ENCODE results near the gene PROC.
"Not testable (repeated sequence)": the region's sequence is repeated elsewhere in the genome, so short reads cannot be mapped to it uniquely, and the experiment has no call there.

PROC gene

DNA sequence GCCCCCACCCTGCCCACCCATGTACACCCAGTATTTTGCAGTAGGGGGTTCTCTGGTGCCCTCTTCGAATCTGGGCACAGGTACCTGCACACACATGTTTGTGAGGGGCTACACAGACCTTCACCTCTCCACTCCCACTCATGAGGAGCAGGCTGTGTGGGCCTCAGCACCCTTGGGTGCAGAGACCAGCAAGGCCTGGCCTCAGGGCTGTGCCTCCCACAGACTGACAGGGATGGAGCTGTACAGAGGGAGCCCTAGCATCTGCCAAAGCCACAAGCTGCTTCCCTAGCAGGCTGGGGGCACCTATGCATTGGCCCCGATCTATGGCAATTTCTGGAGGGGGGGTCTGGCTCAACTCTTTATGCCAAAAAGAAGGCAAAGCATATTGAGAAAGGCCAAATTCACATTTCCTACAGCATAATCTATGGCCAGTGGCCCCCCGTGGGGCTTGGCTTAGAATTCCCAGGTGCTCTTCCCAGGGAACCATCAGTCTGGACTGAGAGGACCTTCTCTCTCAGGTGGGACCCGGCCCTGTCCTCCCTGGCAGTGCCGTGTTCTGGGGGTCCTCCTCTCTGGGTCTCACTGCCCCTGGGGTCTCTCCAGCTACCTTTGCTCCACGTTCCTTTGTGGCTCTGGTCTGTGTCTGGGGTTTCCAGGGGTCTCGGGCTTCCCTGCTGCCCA lies 9.3 kb downstream of the PROC start:
- DNase-seq (ENCODE audit: low spot score), result no peak

GRCh38 chr2:127428057-127428814 lies 10.0 kb downstream of the PROC start:
- DNase-seq (ENCODE audit: low spot score), result no peak

- no peak for DNase-seq (ENCODE audit: low spot score)
Measured at GRCh38 chr2:127428815-127429109, 10.5 kb downstream of the PROC start.

DNA sequence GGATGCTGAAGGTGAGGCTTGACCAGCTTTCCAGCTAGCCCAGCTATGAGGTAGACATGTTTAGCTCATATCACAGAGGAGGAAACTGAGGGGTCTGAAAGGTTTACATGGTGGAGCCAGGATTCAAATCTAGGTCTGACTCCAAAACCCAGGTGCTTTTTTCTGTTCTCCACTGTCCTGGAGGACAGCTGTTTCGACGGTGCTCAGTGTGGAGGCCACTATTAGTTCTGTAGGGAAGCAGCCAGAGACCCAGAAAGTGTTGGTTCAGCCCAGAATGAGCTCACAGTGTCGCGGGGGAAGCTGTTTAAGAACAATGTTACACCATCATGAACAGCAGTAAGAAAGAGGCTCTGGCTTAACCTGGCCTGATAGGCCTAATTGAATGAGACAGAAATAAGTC lies 11.1 kb downstream of the PROC start:
- DNase-seq (ENCODE audit: low spot score), result no peak

DNA sequence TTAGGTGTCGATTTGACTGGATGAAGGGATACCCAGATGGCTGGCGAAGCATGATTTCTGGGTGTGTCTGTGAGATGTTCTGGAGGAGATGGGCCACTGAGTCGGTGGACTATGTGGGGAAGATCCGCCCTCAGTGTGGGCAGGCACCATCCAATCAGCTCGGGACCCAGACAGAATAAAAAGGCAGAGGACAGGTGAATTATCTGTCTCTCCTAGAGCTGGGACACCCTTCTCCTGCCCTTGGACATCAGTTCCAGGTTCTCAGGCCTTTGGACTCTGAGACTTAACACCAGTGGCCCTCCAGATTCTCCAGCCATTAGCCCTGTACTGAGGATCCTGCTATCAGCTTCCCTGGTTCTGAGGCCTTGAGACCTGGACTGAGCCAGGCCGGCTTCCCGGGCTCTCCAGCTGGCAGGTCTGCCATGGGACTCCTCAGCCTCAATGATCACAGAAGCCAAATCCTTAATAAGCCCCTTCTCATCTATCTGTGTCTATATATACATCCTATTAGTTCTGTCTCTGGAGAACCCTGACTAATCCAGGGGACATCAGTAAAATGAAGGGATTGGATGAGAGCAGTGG lies 11.7 kb downstream of the PROC start:
- DNase-seq (ENCODE audit: low spot score), result no peak

DNA sequence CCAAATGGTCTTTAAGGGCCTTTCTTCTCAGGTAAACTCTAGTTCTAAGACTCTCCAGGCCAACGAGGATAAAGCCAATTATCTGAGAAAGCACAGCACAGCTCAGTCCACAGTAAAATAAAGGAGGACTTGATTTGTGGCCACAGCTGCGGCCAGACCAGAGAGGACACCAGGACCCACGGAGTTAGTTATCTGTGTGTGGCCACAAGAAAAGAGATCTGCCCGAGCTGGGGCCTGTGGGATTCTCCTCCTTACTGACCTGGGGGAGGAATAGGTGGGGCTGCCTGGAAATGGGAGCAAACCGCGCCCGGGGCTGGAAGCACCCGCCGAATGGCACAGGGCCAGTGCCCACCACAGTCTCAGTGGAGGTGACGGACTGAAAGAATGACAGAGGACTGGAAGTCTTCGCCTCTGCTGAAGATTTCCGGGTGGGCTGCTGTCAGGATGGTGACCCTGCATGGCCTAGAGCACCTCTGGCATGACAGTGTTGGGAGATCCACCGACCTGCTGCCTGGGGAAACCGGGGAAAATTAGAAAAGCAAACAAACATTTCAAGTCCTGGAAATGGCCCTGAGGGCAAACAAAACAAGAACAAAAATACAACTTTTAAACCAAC lies 13.3 kb downstream of the PROC start:
- DNase-seq (ENCODE audit: low spot score), result no peak

GRCh38 chr2:127434515-127434914 lies 16.3 kb downstream of the PROC start:
- DNase-seq (ENCODE audit: low spot score), result no peak

DNA sequence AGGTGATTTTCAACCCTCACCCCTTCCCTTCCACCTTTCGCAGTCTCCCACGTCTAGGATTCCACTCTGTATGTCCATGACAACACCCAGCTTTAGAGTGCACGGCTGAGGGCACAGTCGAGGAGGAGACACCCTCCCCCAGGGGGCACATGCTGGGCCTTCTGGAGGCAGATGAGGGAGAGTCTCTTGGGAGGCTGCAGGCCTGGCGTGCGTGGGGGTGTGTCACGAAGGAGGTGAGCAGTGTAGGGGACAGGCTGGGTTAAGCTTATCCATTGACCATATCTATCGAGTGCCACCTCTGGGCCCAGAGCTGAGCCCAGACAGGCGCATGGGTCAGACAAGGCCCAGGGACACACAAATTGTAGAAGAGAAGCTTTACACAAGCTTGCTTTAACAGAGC lies 18.8 kb downstream of the PROC start:
- DNase-seq (ENCODE audit: low spot score), result no peak

DNA sequence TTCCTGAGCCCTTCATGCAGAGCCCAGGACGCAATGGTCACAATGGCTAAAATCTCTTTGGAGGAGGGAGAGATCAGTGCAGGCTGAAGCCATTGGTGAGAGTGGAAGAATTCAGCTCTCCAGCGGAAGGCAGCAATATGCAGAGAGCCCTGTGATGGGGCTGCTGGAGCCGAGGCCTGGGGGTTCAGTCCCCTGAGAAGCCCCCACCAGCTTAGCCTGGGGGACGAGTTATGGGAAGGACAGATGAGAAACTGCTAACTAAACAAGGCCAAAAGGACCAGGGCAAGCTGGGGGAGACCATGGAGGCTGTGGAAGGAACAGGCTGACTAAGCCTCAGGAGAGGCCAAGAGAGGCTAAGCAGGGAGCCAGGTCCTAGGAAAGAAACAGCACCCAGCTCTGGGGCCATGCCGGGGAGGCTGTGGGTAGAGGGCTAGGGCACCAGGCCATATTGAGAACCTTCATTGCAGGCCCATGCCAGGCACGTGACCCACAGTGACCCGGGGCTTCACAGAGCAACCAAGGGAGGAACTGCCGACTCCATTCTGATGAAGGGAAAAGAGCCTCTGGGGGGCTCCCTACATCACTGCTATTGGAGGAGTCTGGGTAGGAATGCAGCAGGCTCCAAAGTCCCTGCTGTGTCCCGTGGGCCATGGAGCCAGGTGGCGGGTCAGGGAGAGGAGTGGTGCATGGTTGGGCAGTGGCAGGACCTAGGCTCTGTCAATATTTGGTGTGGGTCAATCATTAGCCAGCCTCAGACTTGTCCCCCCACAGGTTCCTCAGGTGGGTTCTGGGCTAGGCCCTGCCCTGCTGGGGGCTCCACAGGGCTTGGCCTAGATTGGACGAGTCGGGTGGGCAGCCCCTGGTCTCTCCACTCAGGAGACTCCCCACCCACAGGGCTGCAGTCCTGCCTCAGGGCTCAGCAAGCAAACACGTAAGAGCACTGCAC lies 19.8 kb downstream of the PROC start:
- no peak for DNase-seq (ENCODE audit: low spot score)

GRCh38 chr2:127439343-127439742 lies 21.1 kb downstream of the PROC start:
- DNase-seq (ENCODE audit: low spot score), result no peak

- no peak for DNase-seq (ENCODE audit: low spot score)
Measured at GRCh38 chr2:127448526-127448925, 30.3 kb downstream of the PROC start.

GRCh38 chr2:127449414-127449813 lies 31.2 kb downstream of the PROC start:
- no peak for DNase-seq (ENCODE audit: low spot score)

GRCh38 chr2:127449898-127450297 lies 31.7 kb downstream of the PROC start:
- no peak for DNase-seq (ENCODE audit: low spot score)

DNA sequence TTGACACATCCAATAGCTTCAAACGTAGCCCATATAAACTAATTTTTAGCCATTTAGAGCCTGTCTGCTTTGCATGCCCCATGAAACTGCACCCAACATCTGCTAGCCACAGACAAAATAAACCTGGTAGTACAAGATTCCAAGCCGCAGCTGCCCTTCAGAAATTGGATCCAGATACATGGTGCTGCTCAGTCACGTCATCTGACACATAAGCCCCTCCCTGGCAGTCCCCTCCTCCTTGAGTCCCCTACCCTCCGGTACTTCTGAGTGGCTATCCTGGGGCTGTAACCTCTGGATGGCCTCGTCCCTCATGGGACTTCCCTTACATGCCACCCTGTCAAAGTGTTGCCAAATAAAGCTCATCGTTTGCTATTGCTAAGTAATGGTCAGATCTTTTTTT lies 33.8 kb downstream of the PROC start:
- no peak for DNase-seq (ENCODE audit: low spot score)

GRCh38 chr2:127452423-127452822 lies 34.2 kb downstream of the PROC start:
- not testable (repeated sequence) for DNase-seq (ENCODE audit: low spot score)

GRCh38 chr2:127453013-127453391 lies 34.8 kb downstream of the PROC start:
- DNase-seq (ENCODE audit: low spot score), result no peak

DNA sequence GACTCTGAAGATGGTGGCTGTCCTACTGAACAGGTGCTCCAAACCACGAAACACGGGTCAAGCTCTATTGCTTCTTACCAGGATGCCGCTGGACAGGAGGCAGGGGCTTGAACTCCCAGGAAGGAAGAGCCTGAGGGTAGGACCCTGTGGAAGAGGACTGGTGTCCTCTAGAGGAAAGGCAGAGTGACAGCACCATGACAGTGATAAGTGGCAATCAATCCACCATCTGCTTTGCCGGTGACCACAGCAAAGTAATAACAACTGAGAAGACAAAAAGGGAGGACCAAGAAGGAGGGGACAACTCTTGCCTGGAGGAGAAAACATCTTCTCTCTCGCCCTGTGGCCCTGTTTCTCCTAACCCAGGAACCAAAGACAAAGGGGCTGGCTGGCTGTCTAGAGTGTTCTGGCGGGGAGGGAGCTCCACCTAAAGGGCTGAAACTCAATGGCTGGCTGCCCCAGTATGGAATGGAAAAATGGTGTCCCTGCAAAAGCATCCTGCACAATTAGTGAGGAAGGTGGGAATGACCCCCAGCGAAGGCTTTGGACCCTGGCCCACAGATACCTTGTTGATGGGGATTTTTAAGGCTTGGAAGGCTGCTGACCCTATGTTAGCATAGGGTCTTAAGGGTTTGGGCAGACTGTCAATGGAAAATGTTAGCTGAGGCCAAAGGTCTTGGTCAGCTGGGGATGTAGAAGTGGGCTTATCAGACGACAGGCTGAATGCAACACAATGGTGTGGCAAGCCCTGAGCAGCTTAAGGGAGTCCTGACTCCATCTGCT lies 35.4 kb downstream of the PROC start:
- no peak for DNase-seq (ENCODE audit: low spot score)

- DNase-seq (ENCODE audit: low spot score), result no peak
Measured at GRCh38 chr2:127454595-127455565, 36.7 kb downstream of the PROC start.

- no peak for DNase-seq (ENCODE audit: low spot score)
Measured at GRCh38 chr2:127455566-127456493, 37.6 kb downstream of the PROC start.

Data from Ammon's horn (tissue), 1 donor.